ENCODE data around the gene CCDC186. TPM values are rescaled to one million over a fixed set of nuclear protein-coding genes. Genes with fewer than 3 reads are reported as not detected.
A peak's percentile ranks its signal among the peaks of the same experiment; 100 is the strongest.

The CCDC186 gene
- total RNA-seq, result 5.6 TPM

DNA sequence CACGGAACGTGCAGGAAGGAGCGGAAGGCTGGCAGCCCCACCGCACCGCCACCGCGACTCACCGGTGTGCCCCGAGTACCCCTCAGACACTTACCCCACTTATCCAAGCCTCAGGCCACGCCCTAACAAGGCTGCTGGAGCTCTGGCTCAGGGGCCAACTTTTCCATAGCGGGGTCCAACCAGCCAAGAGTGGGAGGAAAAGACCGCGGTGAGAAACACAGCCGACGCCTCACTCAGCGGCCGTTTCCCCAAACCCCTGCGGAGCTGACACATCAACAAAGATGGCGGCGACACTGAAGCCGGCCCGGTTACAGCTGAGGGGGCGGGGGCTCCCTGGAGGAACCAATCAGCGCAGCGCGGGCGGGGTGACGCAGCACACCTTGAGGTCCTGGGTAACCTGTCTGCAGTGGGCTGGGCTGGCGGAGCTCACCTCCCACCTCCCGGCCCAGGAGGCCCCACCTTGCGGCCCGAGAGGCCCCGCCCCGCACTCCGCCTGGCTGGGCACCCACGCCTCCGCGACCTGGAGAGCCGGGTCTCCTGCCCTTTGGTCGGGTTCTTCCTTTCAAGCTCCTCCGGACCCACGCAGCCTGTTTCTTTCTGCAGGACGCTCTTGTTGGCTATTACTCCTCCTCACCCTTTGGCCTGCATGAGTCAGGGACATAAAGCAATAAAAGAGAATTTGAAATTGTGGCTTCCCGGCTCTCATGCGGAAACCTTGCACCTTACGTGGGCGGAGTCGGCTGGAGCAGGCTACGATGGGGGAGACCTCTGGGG lies at the start of gene CCDC186:
Gene CCDC186 (minus strand): TSS at position 283 of the 774 bp plus-strand sequence. CDS start 10,935 bp downstream, outside the sequence.
- peak; percentile 96 for ATAC-seq

DNA sequence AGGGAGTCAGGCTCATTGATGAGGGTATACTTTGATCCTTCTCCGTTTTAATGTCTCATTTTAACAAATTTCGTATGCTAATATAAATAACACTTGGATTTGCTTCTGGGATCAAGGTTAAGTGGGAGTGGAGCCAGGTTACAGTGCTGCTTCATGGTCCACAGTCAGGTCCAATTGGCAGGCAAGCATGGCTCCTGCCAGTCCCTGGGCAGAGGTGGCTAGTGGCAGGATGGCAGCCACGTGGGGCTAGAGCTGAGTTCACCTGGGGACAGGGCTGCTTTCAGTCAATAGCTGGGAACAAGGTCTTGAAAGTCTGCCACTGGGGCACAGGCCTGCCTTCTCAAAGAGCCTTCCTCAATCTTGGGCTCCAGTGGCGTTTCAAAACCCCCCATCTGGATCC lies 49.1 kb upstream of the CCDC186 start:
- DNase-seq (ENCODE audit: low spot score) (peak; percentile 91), ATAC-seq (peak; percentile 100)

More for the DNA sequence above, at the start of gene CCDC186:
- peak; percentile 98 for DNase-seq (ENCODE audit: low spot score)

- ATAC-seq, result no peak
Observed at GRCh38 chr10:114221235-114221634, 47.2 kb upstream of the CCDC186 start.

DNA sequence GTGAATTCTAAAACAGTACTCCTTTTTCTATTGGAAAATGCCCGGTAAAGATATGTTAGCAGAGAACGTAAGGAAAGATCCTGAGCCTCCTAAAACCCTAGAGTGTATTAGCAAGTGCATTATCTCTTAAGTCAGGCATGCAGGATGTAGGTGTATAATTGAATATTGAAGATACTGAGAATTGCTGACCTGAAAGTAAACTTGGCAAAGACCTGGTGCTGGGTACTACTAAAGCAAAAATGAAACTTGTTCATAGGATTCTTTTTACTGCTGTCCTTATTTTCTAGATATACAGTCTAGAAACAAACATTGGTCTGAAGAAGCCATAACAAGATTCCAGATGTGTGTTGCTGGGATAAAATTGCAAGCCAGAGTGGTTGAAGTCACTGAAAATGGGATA lies 46.3 kb upstream of the CCDC186 start:
- ATAC-seq (no peak), DNase-seq (ENCODE audit: low spot score) (no peak)

More at GRCh38 chr10:114221235-114221634, 47.2 kb upstream of the CCDC186 start:
- DNase-seq (ENCODE audit: low spot score), result no peak

GRCh38 chr10:114215033-114215432 lies 41.0 kb upstream of the CCDC186 start:
- no peak for ATAC-seq
- no peak for DNase-seq (ENCODE audit: low spot score)

DNA sequence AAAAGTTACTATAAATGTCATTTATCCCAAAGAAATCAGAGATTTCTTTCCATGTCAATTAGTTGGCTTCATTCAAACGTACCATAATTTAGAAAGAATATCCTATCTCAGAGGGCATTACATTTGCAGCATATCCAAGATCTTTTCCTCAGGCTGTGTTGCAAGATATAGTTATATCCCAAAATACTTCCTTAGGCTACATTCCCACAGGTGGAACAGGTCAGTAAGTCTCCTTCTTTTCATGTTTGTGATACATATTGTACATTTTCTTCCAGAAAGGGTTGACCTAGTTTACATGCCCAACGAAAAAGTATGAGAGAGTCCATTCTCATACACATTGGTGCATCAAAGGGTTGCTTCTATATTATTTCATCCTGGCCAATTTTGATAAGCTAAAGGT lies 38.1 kb upstream of the CCDC186 start:
- ATAC-seq (no peak), DNase-seq (ENCODE audit: low spot score) (no peak)

DNA sequence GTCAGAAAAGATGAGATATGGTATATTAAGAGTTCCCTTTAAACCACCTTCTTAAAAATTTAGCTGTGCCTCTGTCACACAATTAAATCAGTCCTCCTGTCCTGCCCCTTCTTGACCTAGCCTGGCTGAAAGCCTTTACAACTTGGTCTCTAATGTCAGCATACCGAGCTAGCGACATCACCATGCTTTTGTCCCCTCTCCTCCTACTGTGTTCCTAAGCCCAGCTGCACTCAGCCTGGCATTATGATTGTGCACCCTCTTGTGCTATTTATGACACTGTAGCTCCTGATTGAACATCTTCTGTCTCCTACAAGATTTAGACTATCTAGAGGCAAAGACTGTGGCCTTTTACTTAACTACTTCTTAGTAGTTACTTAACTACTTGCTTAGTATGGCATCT lies 34.3 kb upstream of the CCDC186 start:
- no peak for ATAC-seq
- DNase-seq (ENCODE audit: low spot score), result no peak

DNA sequence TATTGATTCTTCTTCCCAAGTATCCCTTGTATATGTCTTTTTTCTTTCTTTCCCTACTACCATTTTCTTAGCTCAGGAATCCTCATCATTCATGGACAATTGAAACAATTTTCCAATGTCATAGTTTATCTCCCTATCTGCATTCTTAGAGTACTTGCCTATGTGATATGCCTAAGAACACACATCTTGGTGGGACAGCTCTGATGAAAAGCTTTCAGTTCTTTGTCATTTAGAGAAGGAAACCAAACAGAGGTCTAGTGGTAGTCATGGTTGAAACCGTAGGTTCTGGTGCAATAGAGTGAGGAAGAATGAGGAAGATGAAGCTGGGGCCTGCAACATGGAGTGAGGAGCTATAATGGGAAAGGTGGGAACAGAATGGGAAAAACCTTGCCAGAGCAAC lies 33.3 kb upstream of the CCDC186 start:
- ATAC-seq (no peak), DNase-seq (ENCODE audit: low spot score) (no peak)

DNA sequence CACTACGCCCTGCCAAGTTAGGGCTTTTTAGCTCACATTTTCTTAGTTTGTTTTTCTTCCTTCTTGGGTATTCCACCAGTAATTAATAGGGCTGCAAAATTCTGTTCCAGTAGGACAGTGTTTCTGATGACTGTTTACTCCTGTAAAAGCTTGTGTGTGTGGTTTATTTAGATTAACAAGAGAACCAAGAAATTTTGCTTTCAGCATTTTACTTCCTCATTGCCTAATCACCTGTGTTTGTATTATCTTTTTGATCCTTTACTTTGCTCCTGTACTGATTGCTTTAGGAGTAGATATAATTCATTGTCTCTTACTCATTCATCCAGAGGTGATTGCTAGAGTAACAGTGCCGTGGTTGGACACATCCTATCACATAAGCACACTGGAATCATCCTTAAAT lies 32.9 kb upstream of the CCDC186 start:
- DNase-seq (ENCODE audit: low spot score) (no peak), ATAC-seq (no peak)

- DNase-seq (ENCODE audit: low spot score) (no peak), ATAC-seq (no peak)
Observed at GRCh38 chr10:114202812-114203211, 28.8 kb upstream of the CCDC186 start.

DNA sequence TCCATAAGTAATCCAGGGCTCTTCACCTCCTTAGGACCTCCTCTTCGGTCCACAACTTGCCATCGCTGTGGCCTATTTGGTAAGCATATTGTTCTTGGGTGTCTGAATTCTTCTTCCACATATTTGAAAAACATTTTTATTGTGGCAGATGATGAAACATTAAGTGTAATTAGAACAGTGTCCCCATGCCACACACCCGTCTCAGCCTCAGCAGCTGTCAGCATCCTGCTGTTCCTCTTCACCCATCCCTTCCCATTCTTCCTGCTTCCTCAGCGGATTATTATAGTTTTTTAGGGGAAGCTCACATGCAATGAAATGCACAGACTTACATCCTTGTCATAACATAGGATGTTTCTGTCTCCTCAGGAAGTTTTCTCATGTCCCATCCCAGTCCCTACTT lies 25.2 kb upstream of the CCDC186 start:
- DNase-seq (ENCODE audit: low spot score), result no peak
- ATAC-seq, result no peak

DNA sequence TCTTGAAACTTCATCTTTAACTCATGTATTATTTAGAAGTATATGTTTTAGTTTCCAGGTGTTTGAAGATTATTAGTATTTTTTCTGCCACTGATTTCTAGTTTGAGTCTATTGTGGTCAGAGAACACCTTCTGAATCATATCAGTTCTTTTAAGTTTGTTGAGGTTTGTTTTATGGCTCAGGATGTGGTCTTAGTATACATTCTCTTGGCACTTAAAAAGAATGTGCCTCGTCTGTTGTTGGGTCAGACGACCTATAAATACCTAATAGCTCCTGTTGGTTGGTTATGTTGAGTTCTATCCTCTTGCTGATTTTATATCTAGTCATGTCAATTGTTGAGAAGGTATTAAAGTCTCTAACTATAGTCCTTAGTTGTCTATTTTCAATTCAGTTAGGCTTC lies 21.1 kb upstream of the CCDC186 start:
- DNase-seq (ENCODE audit: low spot score), result no peak
- ATAC-seq, result no peak

- ATAC-seq (no peak), DNase-seq (ENCODE audit: low spot score) (no peak)
Observed at GRCh38 chr10:114189700-114190099, 15.7 kb upstream of the CCDC186 start.

DNA sequence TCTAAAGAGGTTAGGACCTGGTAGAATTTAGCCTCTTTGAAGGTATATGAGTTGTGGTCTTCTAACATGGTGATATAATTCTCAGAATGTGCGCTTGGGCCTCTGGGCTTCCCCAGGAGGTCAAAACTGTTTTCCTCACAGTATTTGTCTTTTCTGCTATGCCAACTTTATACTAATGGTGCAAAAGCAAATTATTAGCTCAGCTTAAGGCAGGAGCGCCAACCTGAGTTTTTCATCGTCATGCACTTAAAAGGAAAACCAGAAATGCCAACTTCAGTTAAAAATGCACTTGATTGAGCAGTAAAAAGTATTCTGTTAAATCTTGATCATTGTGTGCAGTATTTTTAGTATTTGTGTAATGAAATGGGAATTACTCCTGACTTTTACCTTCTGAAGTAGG lies 14.9 kb upstream of the CCDC186 start:
- ATAC-seq (peak; percentile 74), DNase-seq (ENCODE audit: low spot score) (no peak)

DNA sequence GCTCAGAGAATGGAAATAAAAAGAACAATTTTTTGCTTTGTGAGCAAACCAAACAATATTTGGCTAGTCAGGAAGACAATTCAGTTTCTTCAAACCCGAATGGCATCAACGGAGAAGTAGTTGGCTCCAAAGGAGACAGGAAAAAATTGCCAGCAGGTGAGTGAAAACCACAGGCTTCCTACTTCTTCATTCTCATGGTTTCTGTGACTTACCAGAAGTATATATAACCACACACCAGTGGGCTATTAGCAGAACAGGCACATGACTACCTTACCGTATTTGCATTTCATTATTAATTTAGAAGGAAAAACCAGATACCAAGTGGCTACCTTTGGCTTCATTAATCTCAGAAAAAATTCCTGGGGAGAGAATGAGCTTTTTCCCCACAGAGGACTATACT lies 14.0 kb upstream of the CCDC186 start:
- ATAC-seq, result no peak
- DNase-seq (ENCODE audit: low spot score), result no peak

GRCh38 chr10:114184276-114184675 lies 10.3 kb upstream of the CCDC186 start:
- ATAC-seq, result no peak
- no peak for DNase-seq (ENCODE audit: low spot score)

DNA sequence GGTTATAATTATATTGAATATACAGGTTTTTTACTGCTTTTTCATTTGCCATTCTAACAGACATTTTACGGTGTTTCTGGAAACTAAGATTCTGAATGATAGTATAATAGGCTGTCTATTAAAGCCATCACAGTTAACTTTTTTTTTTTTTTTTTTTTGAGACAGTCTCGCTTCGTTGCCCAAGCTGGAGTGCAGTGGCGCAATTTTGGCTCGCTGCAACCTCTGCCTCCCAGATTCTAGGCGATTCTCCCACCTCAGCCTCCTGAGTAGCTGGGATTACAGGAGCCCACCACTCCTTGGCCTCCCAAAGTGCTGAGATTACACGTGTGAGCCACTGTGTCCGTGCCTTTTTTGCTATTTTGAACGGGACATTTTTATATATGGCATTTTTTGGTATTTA lies 9.6 kb upstream of the CCDC186 start:
- no peak for DNase-seq (ENCODE audit: low spot score)
- no peak for ATAC-seq

DNA sequence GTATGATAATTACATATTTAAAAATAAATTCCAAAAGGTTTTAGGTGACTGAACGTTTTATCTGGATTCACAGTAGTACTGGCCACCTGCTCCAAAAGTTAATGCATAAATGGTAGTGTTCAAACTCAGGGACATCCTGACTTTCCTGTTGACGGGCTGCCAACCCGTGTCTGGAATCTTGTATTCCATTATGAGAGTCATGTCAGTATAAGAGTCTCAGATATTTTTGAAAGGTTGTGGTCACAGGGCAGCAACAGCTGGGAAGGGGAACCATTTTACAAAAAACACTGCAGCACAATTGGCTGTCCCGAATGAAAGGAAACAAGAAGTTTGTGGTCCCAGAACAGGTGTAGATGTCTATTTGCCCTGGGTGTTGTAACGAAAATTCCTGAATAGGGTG lies 8.0 kb upstream of the CCDC186 start:
- no peak for ATAC-seq
- no peak for DNase-seq (ENCODE audit: low spot score)

GRCh38 chr10:114180937-114181336 lies 6.9 kb upstream of the CCDC186 start:
- ATAC-seq, result no peak
- DNase-seq (ENCODE audit: low spot score), result no peak

DNA sequence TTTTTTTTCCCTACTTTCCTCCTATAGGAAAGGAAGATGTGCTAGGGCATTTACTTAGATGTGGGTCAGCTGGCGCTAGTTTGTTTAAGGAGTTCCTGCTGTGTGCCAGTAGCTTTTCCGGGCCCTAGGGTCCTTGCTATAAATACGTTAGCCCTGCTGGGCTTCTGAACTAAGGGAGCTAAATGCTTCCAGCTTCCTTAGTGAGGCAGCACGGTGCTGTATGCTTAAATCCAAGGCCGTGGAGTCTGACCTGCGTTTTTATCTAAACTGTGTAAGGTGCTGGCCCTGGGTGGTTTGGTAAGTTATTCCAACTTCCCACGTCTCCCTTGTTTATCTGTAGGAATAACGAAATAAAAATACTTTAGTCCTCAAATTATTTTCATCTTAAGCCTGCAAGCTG lies 5.7 kb upstream of the CCDC186 start:
- DNase-seq (ENCODE audit: low spot score) (no peak), ATAC-seq (no peak)

GRCh38 chr10:114179148-114179547 lies 5.1 kb upstream of the CCDC186 start, which contains the start of gene TDRD1:
TSS of gene TDRD1 (plus strand) at chr10:114179353. CDS start at chr10:114187832, 8,479 bp downstream.
- ATAC-seq (no peak), DNase-seq (ENCODE audit: low spot score) (no peak)

DNA sequence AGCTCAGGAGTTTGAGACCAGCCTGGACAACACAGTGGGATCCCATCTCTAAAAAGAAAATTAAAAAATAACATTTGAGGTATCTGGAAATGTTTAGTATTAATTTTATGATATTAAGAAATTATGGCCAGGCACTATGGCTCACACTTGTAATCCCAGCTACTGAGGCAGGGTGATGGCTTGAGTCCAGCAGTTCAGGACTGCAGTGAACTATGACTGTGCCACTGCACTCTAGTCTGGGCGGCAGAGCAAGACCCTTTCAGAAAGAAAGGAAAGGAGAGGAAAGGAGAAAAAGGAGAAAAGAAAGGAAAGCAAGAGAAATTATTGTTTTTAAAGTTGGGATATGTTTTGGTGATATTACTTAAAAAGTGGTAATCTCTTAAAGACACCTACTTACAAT lies 2.5 kb upstream of the CCDC186 start:
- no peak for DNase-seq (ENCODE audit: low spot score)
- ATAC-seq, result no peak

GRCh38 chr10:114175667-114176066 lies 1.7 kb upstream of the CCDC186 start:
- ATAC-seq (no peak), DNase-seq (ENCODE audit: low spot score) (no peak)
